H1 (cell line): ENCODE results near the gene LOX. TPM values are rescaled to one million over a fixed set of nuclear protein-coding genes. Genes with fewer than 3 reads are reported as not detected.

Source experiments
- CTCF ChIA-PET: fragments of 300-600 bp; sonication (Branson Sonifier 250); formaldehyde crosslinking; loops from one replicate; lab custom pipeline; 2021; ENCODE audit not compliant: partially characterized antibody; lab: Charles Lee
- POLR2A ChIA-PET: fragments of 300-600 bp; sonication (Branson Sonifier 250); formaldehyde crosslinking; loops from one replicate; lab custom pipeline; 2021; ENCODE audit warnings: inconsistent platforms; ENCODE audit not compliant: partially characterized antibody; lab: Charles Lee
- DNase-seq, 2 experiments: peaks; one replicate each; pipeline versions ENCODE4 v3.0.0 to v3.0.0-alpha.2; 2010 to 2022; ENCODE audit warnings: low spot score in 2 of 2, low read depth in 1 of 2, mixed read lengths in 1 of 2
- FAIRE-seq: peaks from 2 replicates; lab custom pipeline; 2011; peaks lifted over from hg19 to GRCh38; lab: Jason Lieb, UNC
- H2AFZ ChIP-seq: 2 replicates; pipeline ENCODE4 v1.8.1; 2012; ENCODE audit warnings: low read length, inconsistent platforms
- H2AK5ac ChIP-seq: 2 replicates; pipeline ENCODE4 v1.6.1; 2013; ENCODE audit warnings: low read depth, low read length
- H2BK120ac ChIP-seq: replicated peaks from 2 replicates; pipeline ENCODE3; 2013; ENCODE audit warnings: low read depth, low read length, inconsistent platforms
- H2BK12ac ChIP-seq: 2 replicates; pipeline ENCODE4 v1.6.1; 2013; ENCODE audit warnings: low read depth, low read length
- H2BK15ac ChIP-seq: 2 replicates; pipeline ENCODE4 v1.6.1; 2013; ENCODE audit warnings: low read length
- H2BK20ac ChIP-seq: 2 replicates; pipeline ENCODE4 v1.6.1; 2013; ENCODE audit warnings: low read length
- H2BK5ac ChIP-seq: 2 replicates; pipeline ENCODE4 v1.6.1; 2013; ENCODE audit warnings: low read depth, low read length
- H3K14ac ChIP-seq: 2 replicates; pipeline ENCODE4 v1.6.1; 2013; ENCODE audit warnings: inconsistent platforms; ENCODE audit not compliant: insufficient read length
- H3K18ac ChIP-seq: 2 replicates; pipeline ENCODE4 v1.6.1; 2013; ENCODE audit warnings: low read length; ENCODE audit errors: extremely low read depth
- H3K23ac ChIP-seq: 2 replicates; pipeline ENCODE4 v1.6.1; 2013; ENCODE audit warnings: inconsistent platforms; ENCODE audit not compliant: insufficient read length
- H3K23me2 ChIP-seq: 2 replicates; pipeline ENCODE4 v1.6.1; 2013; ENCODE audit warnings: low read depth, low read length
- H3K27ac ChIP-seq: 2 replicates; pipeline ENCODE4 v1.6.1; 2011; ENCODE audit warnings: low read depth, low read length, inconsistent platforms
- H3K27me3 ChIP-seq, 4 experiments: replicated peaks in 1 of 4; 1 replicate in 1 of 4; 2 replicates in 3 of 4; pipeline versions ENCODE4 v1.6.1 to v1.8.1; 2011 to 2013; ENCODE audit warnings: low read length in 3 of 4, mild to moderate bottlenecking in 3 of 4, inconsistent platforms in 2 of 4, mixed read lengths in 2 of 4, moderate library complexity in 1 of 4; ENCODE audit not compliant: control insufficient read depth in 3 of 4, insufficient read depth in 3 of 4; ENCODE audit errors: extremely low read depth in 1 of 4
- H3K36me3 ChIP-seq, 4 experiments: 2 replicates each; pipeline versions ENCODE4 v1.6.1 to v1.8.1; 2011 to 2013; ENCODE audit warnings: mild to moderate bottlenecking in 4 of 4, low read length in 3 of 4, moderate library complexity in 2 of 4, control low read depth in 1 of 4, inconsistent platforms in 1 of 4; ENCODE audit not compliant: insufficient read depth in 4 of 4, control insufficient read depth in 2 of 4
- H3K4ac ChIP-seq: replicated peaks from 2 replicates; pipeline ENCODE3; 2013; ENCODE audit warnings: low read length, low read depth, mixed read lengths, inconsistent platforms; ENCODE audit not compliant: insufficient read length
- H3K4me1 ChIP-seq, 4 experiments: replicated peaks in 1 of 4; 1 replicate in 1 of 4; 2 replicates in 3 of 4; pipeline versions ENCODE4 v1.6.1 to v1.8.1; 2011 to 2013; ENCODE audit warnings: low read length in 3 of 4, inconsistent platforms in 2 of 4, mixed read lengths in 1 of 4; ENCODE audit not compliant: insufficient read depth in 4 of 4, control insufficient read depth in 3 of 4
- H3K4me2 ChIP-seq, 2 experiments: 2 replicates each; pipeline versions ENCODE4 v1.6.1 to v1.8.1; 2011 to 2013; ENCODE audit warnings: low read depth in 2 of 2, low read length in 2 of 2, control low read depth in 1 of 2, inconsistent platforms in 1 of 2, mild to moderate bottlenecking in 1 of 2; ENCODE audit not compliant: insufficient read depth in 1 of 2
- H3K4me3 ChIP-seq, 4 experiments: fragments of 200-600, 300-600 bp in 1 of 4; sonication (generic), shearing (Covaris generic), sonication (Bioruptor Twin) in 1 of 4; 2 replicates each; pipeline versions ENCODE4 v1.5.1 to v1.8.1; 2011 to 2016; ENCODE audit warnings: low read length in 4 of 4, low read depth in 3 of 4, control low read depth in 2 of 4, inconsistent platforms in 2 of 4, mild to moderate bottlenecking in 2 of 4, mixed read lengths in 1 of 4, moderate library complexity in 1 of 4; ENCODE audit not compliant: insufficient read depth in 2 of 4; ENCODE audit errors: extremely low read depth in 1 of 4
- H3K56ac ChIP-seq: replicated peaks from 2 replicates; pipeline ENCODE3; 2013; ENCODE audit warnings: low read depth, mild to moderate bottlenecking, mixed read lengths, low read length, inconsistent platforms; ENCODE audit not compliant: insufficient read length
- H3K79me1 ChIP-seq: 2 replicates; pipeline ENCODE4 v1.6.1; 2013; ENCODE audit warnings: low read depth, low read length, control low read depth
- H3K79me2 ChIP-seq, 2 experiments: 2 replicates each; pipeline versions ENCODE4 v1.6.1 to v1.8.1; 2012 to 2013; ENCODE audit warnings: low read length in 2 of 2, mild to moderate bottlenecking in 2 of 2, inconsistent platforms in 1 of 2; ENCODE audit not compliant: insufficient read depth in 2 of 2, control insufficient read depth in 1 of 2
- H3K9ac ChIP-seq, 4 experiments: replicated peaks in 1 of 4; 1 replicate in 1 of 4; 2 replicates in 3 of 4; pipeline versions ENCODE4 v1.6.1 to v1.8.1; 2011 to 2013; ENCODE audit warnings: low read depth in 3 of 4, low read length in 3 of 4, control low read depth in 2 of 4, mild to moderate bottlenecking in 2 of 4, moderate library complexity in 2 of 4, inconsistent platforms in 1 of 4; ENCODE audit errors: extremely low read depth in 1 of 4
- H3K9me3 ChIP-seq, 2 experiments: 2 replicates each; pipeline versions ENCODE4 v1.6.1 to v1.8.1; 2012 to 2013; ENCODE audit warnings: mild to moderate bottlenecking in 2 of 2, moderate library complexity in 2 of 2, control low read depth in 1 of 2, inconsistent platforms in 1 of 2, low read depth in 1 of 2, low read length in 1 of 2, mixed read lengths in 1 of 2; ENCODE audit not compliant: insufficient read depth in 2 of 2
- H4K20me1 ChIP-seq, 2 experiments: replicated peaks in 1 of 2; 2 replicates each; pipeline versions ENCODE3 to v1.8.1; 2011 to 2013; ENCODE audit warnings: inconsistent platforms in 2 of 2, low read length in 2 of 2, mild to moderate bottlenecking in 1 of 2; ENCODE audit not compliant: insufficient read depth in 2 of 2, control insufficient read depth in 1 of 2
- H4K5ac ChIP-seq: 2 replicates; pipeline ENCODE4 v1.6.1; 2013; ENCODE audit warnings: low read length, low read depth, mixed read lengths, inconsistent platforms; ENCODE audit not compliant: insufficient read length
- H4K8ac ChIP-seq: 2 replicates; pipeline ENCODE4 v1.8.0; 2013; ENCODE audit warnings: mild to moderate bottlenecking, moderate library complexity, low read length, inconsistent platforms; ENCODE audit not compliant: insufficient read depth; ENCODE audit errors: extremely low read depth
- H4K91ac ChIP-seq: replicated peaks from 2 replicates; pipeline ENCODE3; 2013; ENCODE audit warnings: low read length, mixed read lengths, inconsistent platforms; ENCODE audit not compliant: insufficient read length
- CBX5 ChIP-seq: fragments of 300-800, 300-1000 bp; sonication (generic); IDR thresholded peaks from 2 replicates; pipeline ENCODE4 v1.7.1; 2016; ENCODE audit warnings: antibody characterized with exemption, low read length, low read depth
- CBX8 ChIP-seq: fragments of 300-800, 300-1000 bp; sonication (generic); IDR thresholded peaks from 2 replicates; pipeline ENCODE4 v1.7.1; 2016; ENCODE audit warnings: low read depth, low read length, borderline replicate concordance
- CHD2 ChIP-seq: IDR thresholded peaks from 2 replicates; pipeline ENCODE4 v1.6.1; 2012; ENCODE audit warnings: low read length, improper control_type of control experiment
- GABPA ChIP-seq: IDR thresholded peaks from 2 replicates; pipeline ENCODE4 v1.6.1; 2011; ENCODE audit warnings: mild to moderate bottlenecking, low read length, moderate library complexity, borderline replicate concordance; ENCODE audit not compliant: insufficient read depth
- MAX ChIP-seq: IDR thresholded peaks from 2 replicates; pipeline ENCODE4 v1.6.1; 2012; ENCODE audit warnings: inconsistent platforms
- NRF1 ChIP-seq: IDR thresholded peaks from 2 replicates; pipeline ENCODE4 v1.6.1; 2011; ENCODE audit warnings: mild to moderate bottlenecking, low read depth, low read length, improper control_type of control experiment
- RBBP5 ChIP-seq: IDR thresholded peaks from 2 replicates; pipeline ENCODE4 v1.7.1; 2012; ENCODE audit warnings: low read depth, mild to moderate bottlenecking, inconsistent platforms, low read length, moderate library complexity, borderline replicate concordance
- SIN3A ChIP-seq, 2 experiments: IDR thresholded peaks in 1 of 2; conservative IDR thresholded peaks in 1 of 2; 2 replicates each; pipeline ENCODE4 v1.6.1; 2011 to 2012; ENCODE audit warnings: low read length in 2 of 2, improper control_type of control experiment in 1 of 2, low read depth in 1 of 2, mild to moderate bottlenecking in 1 of 2
- SP1 ChIP-seq: IDR thresholded peaks from 2 replicates; pipeline ENCODE4 v1.6.1; 2011; ENCODE audit warnings: low read depth, low read length
- SP4 ChIP-seq: IDR thresholded peaks from 2 replicates; pipeline ENCODE4 v1.6.1; 2012; ENCODE audit warnings: low read length, inconsistent platforms
- TBP ChIP-seq: IDR thresholded peaks from 2 replicates; pipeline ENCODE4 v1.6.1; 2011; ENCODE audit warnings: low read depth, low read length, improper control_type of control experiment
- WGBS, 2 experiments: shearing (Covaris generic) in 1 of 2; methylation state at CpG; one replicate each; pipeline versions ENCODE4 v1.1.6 to v1.1.7; 2013 to 2015; ENCODE audit warnings: low lambda C conversion rate in 2 of 2, mixed read lengths in 2 of 2, inconsistent platforms in 1 of 2, low coverage in 1 of 2, missing lambda C conversion rate in 1 of 2; ENCODE audit not compliant: insufficient replicate concordance in 2 of 2, insufficient coverage in 1 of 2, insufficient read length in 1 of 2; ENCODE audit errors: extremely low coverage in 1 of 2, missing lambda C conversion rate in 1 of 2; 5-methylcytosine and 5-hydroxymethylcytosine counted together
- polyA plus RNA-seq, 7 experiments: library from polyadenylated mRNA; depleted of rRNA in 3 of 7; stranded (reverse) in 5 of 7; unstranded in 2 of 7; fragments of >200 nt in 5 of 7; fragments of 200-250 nt in 2 of 7; gene quantifications; 1 replicate in 5 of 7; 2 replicates in 1 of 7; 4 replicates in 1 of 7; pipeline versions ENCODE4 v1.2.1 to v1.2.3, GENCODE V29; 2011 to 2013; ENCODE audit warnings: missing spikeins in 2 of 7, mixed read lengths in 2 of 7
- total RNA-seq: library from RNA; stranded (reverse); fragmentation: NEBNext Ultra II Directional; extraction: Animal tissue kit (Norgen Biotek cat#: 25700); gene quantifications from 2 replicates; pipeline ENCODE4 v1.2.1, GENCODE V29; 2021

The LOX gene
- total and polyA plus RNA-seq, 2 of the 8 experiments (the other 6 are each of a cell fraction or from before 2014, with no cell fraction given): 1.1 to 2.2 TPM

GRCh38 chr5:122085041-122085440 is 7.0 kb upstream of the LOX start:
- Histone ChIP-seq H3K4me2 (no peak overlapping the region), H3K14ac (no peak overlapping the region), H3K9me3 (no peaks in the 10 kb centered on the region), H3K79me1 (no peaks in the 10 kb centered on the region), H2BK15ac (no peak overlapping the region), H2AFZ (no peak overlapping the region), H3K36me3 (no peaks in the 10 kb centered on the region), H4K8ac (no peak overlapping the region), H3K9ac (no peak overlapping the region), H2BK5ac (no peak overlapping the region), H4K5ac (no peak overlapping the region), H3K4me1 (no peaks in the 10 kb centered on the region), H3K4me3 (no peak overlapping the region), H3K23me2 (no peaks in the 10 kb centered on the region), H3K23ac (no peak overlapping the region), H4K91ac (no peak overlapping the region), H3K27me3 (no peaks in the 10 kb centered on the region; a peak in 1 of 7 replicates), H2BK120ac (no peak overlapping the region), H3K4ac (no peak overlapping the region), H3K56ac (no peak overlapping the region), H3K27ac (no peak overlapping the region), H3K18ac (no peak overlapping the region), H2AK5ac (no peak overlapping the region), H2BK12ac (no peak overlapping the region), H4K20me1 (no peaks in the 10 kb centered on the region), H2BK20ac (no peak overlapping the region), H3K79me2 (no peaks in the 10 kb centered on the region)
- CTCF ChIA-PET: interaction anchor here (0.7 to 1.4 kb wide), 4 partner anchors 9 to 372 kb away, joined by 3 to 4 read pairs (median 3); no protein-coding TSS in a partner anchor
- POLR2A ChIA-PET: no interaction called here
- DNase-seq (no peak), FAIRE-seq (no peak)
- WGBS, 2 experiments: 78% methylated on average over 3 of the region's 3 CpGs; no CpG with 5 or more reads in 1 of the 2 experiments
- TF ChIP-seq CBX5 (no peak), SIN3A (conservative IDR thresholded peaks at IDR 0.05 in 1 of 2, IDR thresholded peaks at IDR 0.05 in 1 of 2; ENCODE audit: low read depth in 1 of 2, low read length in 2 of 2) (no peak), SP4 (no peak), CHD2 (no peak), GABPA (no peak), NRF1 (no peak), CBX8 (no peak), SP1 (no peak), MAX (no peak), RBBP5 (no peak), TBP (no peak)
